Coronary artery (tissue), 2 donors: ENCODE measurements around the gene DACT2.
A peak's percentile ranks its signal among the peaks of the same experiment; 100 is the strongest.

Experiments
- DNase-seq: peaks from one replicate; pipeline ENCODE4 v3.0.0-alpha.2; 2017; ENCODE audit warnings: low spot score
- H3K27ac ChIP-seq, 2 donors: fragments of 200-600 bp; sonication (generic); one replicate each; pipeline ENCODE4 v1.5.1; 2016 to 2019
- H3K4me3 ChIP-seq: fragments of 200-600 bp; sonication (generic); 2 replicates; pipeline ENCODE4 v1.5.1; 2016; ENCODE audit warnings: mild to moderate bottlenecking, moderate library complexity
- TF ChIP-seq, protein P1 (sequence below): fragments of 200-600 bp; sonication (generic); IDR thresholded peaks from one replicate; pipeline ENCODE4 v1.5.1; 2019; ENCODE audit warnings: antibody characterized with exemption

Gene DACT2

DNA sequence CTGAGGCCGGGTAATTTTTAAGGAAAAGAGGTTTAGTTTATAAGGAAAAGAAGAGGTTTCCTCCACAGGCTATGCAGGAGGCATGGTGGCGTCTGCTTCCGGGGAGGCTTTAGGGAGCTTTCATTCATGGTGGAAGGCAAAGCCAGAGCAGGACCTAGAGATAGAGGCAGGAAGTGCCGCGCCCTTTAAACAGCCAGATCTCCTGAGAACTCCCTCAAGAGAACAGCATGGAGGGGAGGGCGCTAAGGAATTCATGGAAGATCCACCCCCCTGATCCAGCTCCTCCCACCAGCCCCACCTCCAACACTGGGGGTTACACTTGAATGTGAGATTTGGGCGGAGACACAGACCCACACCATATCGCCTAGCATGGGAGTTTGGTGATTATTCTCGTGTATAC is 13.9 kb upstream of the DACT2 start:
- DNase-seq = no peak
- TF ChIP-seq, protein P1, sequence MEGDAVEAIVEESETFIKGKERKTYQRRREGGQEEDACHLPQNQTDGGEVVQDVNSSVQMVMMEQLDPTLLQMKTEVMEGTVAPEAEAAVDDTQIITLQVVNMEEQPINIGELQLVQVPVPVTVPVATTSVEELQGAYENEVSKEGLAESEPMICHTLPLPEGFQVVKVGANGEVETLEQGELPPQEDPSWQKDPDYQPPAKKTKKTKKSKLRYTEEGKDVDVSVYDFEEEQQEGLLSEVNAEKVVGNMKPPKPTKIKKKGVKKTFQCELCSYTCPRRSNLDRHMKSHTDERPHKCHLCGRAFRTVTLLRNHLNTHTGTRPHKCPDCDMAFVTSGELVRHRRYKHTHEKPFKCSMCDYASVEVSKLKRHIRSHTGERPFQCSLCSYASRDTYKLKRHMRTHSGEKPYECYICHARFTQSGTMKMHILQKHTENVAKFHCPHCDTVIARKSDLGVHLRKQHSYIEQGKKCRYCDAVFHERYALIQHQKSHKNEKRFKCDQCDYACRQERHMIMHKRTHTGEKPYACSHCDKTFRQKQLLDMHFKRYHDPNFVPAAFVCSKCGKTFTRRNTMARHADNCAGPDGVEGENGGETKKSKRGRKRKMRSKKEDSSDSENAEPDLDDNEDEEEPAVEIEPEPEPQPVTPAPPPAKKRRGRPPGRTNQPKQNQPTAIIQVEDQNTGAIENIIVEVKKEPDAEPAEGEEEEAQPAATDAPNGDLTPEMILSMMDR = no peak
- Histone ChIP-seq H3K27ac (no peak overlapping the region), H3K4me3 (no peak overlapping the region)

DNA sequence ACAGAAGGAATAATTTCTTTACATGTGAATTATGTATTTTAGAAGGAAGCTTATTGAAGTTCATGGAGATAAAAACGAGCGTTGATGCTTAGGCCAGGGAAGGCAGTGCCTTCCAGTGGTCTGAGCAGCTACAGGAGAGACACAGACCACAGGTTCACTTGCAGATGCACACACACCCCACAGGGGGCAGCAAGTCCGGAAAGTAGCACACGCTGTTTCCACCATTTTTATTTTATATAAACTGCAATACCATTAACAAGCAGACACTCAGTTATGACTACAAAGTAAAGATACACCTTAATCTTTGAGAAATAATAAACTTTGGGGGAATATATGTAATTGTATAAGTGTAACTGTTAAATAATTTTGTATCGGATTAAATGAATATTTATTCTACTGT is 13.5 kb upstream of the DACT2 start:
- no peak for DNase-seq
- Histone ChIP-seq H3K4me3 (no peak overlapping the region), H3K27ac (no peak overlapping the region)
- TF ChIP-seq, protein P1 = no peak

DNA sequence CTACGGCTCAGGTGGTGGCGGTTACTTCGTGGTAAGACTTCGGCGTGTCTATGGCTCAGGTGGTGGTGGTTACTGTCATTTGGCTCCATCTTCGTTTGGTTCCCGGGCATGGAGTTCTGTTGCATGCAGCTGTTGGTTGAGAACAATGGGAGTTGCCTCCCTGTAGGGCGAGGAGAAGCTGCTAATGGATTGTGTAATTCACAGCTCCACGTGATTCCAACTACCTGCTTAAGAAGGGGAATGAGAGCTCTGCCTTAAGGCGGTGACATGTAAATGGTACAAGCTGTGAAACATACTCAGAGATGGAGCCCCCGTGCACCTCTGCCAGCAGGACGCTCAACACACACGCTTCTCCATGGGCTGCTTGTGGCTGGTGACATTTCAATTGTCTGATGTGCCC is 12.4 kb upstream of the DACT2 start:
- no peak for DNase-seq
- TF ChIP-seq, protein P1 = no peak
- Histone ChIP-seq H3K27ac (no peak overlapping the region), H3K4me3 (no peak overlapping the region)

DNA sequence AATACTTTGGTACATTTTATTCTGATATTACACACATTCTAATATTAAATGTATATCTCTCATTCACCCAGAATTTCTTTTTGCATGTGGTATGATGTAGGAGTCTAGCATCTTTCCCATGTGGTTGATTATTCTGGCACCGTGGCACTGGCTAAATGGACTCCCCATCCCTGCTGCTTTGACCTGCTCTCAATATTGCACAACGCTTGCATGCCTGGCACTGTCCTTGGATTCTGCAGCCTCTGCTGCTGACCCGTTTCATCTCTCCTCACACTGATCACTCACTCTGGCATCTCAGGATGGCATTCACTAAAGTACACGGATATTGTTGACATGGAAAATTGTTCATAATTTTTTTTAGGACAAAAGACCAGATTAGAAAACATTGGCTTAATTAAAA is 11.5 kb upstream of the DACT2 start:
- TF ChIP-seq, protein P1 = no peak
- no peak overlapping the region for H3K4me3 ChIP-seq
- no peak overlapping the region for H3K27ac ChIP-seq
- DNase-seq = no peak

DNA sequence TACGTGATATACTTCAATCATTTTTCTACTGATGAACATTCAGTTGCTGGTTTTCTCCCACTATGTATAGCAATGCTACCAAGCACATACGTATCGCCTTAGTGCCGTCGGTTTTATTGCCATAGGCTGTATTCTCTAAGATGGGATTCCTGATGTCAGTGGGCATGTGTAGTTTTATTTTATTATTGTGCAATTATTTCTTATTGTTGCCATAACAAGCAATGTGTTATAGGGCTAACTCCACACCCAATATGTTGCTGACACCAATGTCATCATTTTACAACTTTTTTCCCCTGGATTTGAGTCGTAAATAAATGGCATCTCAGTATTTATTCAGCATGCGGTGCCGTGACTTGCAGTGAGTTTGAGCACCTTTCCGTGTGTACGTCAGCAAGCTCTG is 10.8 kb upstream of the DACT2 start:
- no peak overlapping the region for H3K27ac ChIP-seq
- TF ChIP-seq, protein P1 = no peak
- no peak for DNase-seq
- no peak overlapping the region for H3K4me3 ChIP-seq

DNA sequence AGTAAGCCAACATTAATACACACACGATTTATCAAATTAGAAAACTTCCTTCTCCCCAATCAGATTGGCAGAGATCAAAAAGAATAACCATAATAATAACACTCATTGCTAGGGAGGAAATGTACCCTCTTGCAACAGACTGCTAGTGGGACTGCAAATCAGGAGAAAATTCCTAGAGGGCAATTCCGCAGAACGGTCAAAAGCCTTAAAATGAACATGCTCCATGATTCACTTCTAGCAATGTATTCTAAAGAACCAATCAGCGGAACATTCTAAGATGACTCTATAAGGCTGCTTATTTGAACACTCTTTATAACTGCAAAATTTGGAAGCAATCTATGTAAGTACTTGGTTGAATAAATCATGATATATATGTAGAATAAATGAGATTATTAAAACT is 8.5 kb upstream of the DACT2 start:
- Histone ChIP-seq H3K27ac (no peak overlapping the region), H3K4me3 (no peak overlapping the region)
- DNase-seq = no peak
- TF ChIP-seq, protein P1 = no peak

DNA sequence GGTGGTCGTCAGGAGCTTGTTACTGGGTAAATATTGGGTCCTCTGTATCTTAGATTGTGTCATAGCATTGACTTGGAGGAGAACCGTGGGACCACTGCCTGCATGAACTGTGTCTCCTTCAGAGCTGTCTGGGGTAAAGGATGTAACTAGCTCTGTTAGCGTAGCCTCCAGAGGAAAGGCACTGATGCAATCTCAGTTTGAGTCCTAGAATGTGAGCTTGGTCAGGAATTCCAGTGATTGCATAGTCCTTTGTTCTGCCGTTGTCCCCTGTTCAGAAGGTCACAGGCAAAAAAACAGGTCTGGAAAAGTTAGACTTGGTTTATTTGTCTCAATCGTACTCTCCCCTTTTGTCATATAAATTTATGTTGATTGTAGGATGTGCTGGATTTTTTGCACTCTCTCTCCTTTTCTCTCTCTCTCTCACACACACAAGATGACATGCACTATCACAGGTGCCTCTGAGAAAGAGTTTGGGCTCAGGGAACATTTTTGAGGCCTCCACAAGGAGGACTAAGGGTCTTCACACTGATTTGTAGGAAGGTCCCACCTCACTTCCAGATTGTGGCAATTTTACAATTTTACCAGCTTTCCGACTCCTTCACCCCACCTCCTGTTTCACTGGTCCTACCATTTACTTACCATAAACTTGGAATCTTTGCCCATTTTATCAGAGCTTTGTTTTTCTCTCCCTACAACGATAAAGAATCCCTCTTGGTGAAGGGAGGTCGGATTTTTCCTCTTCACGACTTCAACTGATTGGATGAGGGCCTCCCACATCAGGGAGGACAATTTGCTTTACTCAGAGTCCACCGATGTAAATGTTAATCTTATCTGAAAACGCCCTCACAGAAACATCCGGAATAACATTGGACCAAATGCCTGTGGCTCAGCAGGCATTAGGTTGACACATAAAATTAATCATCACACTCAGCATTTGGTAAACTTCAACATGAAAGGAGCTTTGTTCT is 7.0 kb upstream of the DACT2 start:
- Histone ChIP-seq H3K4me3 (no peak overlapping the region), H3K27ac (peak overlapping the region in 1 of 2 donors; percentile 52)
- TF ChIP-seq, protein P1 = no peak
- DNase-seq = no peak
